IPS-18c (cell line): Measurements from ENCODE around the gene PRKACG.
"Not testable (repeated sequence)": the region's sequence is repeated elsewhere in the genome, so short reads cannot be mapped to it uniquely, and the experiment has no call there.

ENCODE experiments used
- H3K4me3 ChIP-seq: 2 replicates; pipeline ENCODE4 v1.7.0; 2013; ENCODE audit warnings: low read depth, mild to moderate bottlenecking, low read length, moderate library complexity; ENCODE audit not compliant: insufficient read depth
- H3K9me3 ChIP-seq: one replicate; pipeline ENCODE4 v1.6.1; 2013; ENCODE audit warnings: mild to moderate bottlenecking, low read length, moderate library complexity; ENCODE audit not compliant: control insufficient read depth, insufficient read depth

Gene PRKACG

DNA sequence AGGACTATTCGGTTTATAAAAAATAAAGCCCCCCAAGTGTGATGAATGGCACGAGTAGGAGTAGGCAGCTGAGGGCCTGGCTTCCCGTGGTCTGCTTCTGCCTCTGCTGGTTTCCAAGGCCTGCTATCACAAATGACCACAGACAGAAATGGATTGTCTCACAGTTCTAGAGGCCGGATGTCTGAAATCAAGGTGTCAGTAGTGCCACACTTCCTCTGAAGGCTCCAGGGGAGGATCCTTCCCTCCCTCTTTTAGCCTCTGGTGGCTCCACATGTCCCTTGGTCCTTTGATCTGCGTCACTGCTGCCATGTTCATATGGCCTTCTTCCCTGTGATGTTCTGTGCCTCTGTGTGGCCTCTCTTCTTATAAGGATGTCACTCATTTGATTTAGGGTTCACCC is 15.1 kb downstream of the PRKACG start:
- Histone ChIP-seq H3K9me3 (no peaks in the 10 kb centered on the region), H3K4me3 (no peak overlapping the region)

DNA sequence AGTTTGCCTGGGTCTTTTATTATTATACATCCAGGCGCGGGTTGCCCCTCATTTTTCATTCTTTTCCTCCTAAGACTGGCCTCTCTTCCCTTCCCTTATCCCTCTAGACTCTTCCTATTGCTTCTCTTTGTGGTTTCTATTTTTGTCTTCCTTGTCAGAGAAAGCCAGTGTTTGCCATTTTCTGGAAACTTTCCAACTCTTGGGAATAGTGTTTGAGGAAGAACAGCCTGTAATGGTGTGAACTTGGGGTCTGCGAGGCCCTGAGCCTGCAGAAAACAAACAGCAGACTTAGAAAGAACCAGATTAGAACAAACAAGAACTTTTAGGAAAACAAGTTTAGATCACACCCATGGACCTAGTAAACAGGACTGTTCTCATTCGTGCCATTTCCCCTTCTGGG is 15.5 kb downstream of the PRKACG start:
- H3K4me3 ChIP-seq, result no peak overlapping the region
- no peaks in the 10 kb centered on the region for H3K9me3 ChIP-seq

DNA sequence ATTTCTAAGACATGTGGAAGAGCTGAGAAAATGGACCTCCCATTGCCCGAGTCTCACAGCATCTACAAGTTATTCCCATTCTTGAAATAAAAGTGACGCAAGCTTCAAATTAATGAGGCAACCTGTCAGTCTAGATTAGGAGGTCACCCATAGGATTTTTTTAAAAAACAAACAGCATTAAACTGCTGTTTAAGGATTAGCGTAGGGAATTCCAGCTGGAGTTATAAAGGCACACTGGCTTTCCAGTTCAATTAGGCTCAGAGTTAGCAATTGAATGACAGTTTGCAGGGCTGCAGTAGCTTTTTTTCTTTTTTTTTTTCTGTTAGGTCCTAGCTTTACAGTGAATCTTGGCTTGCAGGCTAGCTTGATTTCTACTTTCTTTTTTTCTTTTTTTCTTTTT is 16.2 kb downstream of the PRKACG start:
- Histone ChIP-seq H3K9me3 (no peaks in the 10 kb centered on the region), H3K4me3 (no peak overlapping the region)

DNA sequence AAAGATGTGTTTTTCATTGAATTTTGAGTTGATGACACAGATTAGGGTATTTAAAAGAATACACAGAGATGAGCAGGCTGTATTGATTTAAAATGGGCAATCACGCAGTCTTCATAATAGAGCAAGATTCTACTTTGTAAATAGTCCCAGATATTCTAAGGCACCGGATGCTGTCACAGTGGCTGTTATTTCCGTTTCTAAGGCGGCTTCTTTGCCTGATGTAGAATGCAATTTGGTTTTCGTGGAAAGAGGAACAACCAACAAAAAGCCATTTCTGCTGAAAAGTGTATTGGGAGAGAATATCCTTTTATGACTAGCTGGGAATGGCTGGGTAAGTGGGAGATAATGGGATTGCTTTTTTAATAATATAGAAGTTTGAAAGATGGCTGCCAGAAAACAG is 17.5 kb downstream of the PRKACG start:
- Histone ChIP-seq H3K9me3 (no peaks in the 10 kb centered on the region), H3K4me3 (no peak overlapping the region)

DNA sequence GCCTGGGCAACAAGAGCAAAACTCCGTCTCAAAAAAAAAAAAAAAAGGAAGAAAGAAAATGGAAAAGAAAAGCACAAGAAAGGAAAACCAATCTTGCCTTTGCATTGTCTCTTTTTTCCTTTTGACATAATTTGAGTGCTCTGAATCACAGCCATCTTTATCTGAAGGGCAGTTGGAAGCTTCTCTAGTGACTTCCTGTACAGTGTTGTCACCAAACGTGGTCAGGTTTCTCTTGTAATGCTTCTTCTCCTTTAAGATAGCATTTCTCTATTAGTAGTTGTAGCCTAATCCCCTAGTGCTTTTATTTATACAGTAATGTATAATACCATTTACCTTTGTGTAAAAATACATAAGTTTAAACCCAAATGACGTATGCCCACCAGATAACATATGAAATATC is 18.1 kb downstream of the PRKACG start:
- Histone ChIP-seq H3K4me3 (no peak overlapping the region), H3K9me3 (no peaks in the 10 kb centered on the region)

DNA sequence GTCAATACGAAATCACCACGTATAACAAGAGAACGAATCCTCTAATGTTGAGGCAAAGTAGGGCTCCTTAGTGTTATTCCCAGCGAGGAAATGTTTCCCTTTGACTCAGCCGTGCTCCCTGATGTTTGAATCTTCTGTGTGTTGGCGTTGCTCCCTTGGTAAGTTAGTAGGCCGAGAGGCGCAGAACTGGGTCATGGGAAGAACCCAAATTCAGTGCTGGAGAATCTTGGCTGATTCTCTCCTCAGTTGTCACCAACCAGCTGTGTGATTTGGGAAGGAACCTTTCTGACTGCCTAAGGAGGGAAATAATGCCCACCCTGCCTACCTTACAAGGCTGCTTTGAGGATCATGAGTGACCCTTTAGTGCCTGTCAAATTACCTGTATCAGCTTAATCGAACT is 22.5 kb downstream of the PRKACG start:
- no peak overlapping the region for H3K4me3 ChIP-seq
- no peaks in the 10 kb centered on the region for H3K9me3 ChIP-seq

DNA sequence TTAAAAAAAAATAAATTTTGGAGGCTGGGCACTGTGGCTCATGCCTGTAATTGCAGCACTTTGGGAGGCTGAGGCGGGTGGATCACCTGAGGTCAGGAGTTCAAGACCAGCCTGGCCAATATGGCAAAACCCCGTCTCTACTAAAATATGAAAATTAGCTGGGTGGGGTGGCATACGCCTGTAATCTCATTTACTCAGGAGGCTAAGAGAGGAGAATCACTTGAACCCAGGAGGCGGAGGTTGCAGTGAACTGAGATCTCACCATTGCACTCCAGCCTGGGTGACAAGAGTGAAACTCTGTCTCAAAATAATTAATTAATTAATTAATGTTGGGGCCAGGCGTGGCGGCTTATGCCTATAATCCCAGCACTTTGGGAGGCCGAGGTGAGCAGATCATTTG is 27.0 kb downstream of the PRKACG start:
- H3K9me3 ChIP-seq, H3K4me3 ChIP-seq: not testable (repeated sequence)

DNA sequence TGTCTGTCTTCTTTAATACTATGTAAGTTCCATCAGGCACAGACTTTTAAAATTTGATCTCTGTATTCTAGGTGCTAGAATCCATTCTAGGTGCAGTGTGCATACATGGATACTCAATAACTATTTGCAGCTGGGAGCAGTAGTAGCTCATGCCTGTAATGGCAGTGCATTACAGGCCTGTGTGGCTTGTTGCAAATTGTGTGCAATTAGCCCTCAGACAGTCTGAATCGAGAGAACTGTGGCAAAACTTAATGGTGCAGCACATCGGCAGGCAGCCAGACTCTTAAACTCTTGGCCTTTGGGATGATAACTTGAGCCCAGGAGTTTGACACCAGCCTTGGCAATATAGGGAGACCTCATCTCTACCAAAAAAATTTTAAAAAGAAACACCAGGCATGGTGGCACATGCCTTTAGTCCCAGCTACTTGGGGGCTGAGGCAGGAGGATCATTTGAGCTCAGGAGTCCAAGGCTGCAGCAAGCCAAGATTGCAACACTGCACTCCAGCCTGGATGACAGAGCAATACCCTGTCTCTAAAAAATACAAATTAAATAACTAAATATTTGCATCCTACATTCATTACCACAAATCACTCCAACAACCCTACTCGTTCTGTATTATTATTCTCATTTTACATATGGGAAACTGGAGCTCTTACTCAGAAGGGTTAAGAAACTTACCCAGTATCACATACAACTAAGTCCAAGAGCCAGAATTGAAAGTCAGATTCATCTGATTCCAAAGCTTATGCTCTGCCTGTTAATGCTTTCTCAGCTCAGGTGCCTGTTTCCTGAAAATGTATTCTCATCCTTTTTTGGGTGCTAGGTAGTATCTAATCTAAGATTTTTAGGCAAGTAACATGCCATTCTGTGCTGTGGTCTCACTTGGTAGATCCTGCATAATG is 30.1 kb downstream of the PRKACG start:
- no peak overlapping the region for H3K4me3 ChIP-seq
- H3K9me3 ChIP-seq, result no peaks in the 10 kb centered on the region

DNA sequence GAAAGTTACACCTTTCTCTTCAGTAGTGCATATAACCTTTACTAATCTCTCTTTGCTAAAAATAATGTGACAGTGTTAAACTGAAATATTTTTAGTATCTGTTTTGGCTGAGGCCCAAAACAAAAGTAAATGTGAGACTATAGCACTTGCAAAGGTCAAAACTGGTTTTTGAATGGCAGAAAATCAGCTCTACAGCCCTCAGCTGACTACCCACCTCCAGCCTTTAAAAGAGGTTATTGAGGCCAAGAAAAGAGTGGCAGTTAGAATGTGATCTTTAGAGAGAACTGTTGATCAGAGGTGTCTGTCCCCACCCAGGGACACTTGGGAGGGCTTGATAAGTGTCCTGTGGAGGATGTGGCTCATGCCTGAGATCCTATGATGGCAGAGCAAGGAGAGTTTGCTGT is 30.9 kb downstream of the PRKACG start:
- Histone ChIP-seq H3K4me3 (no peak overlapping the region), H3K9me3 (no peaks in the 10 kb centered on the region)

DNA sequence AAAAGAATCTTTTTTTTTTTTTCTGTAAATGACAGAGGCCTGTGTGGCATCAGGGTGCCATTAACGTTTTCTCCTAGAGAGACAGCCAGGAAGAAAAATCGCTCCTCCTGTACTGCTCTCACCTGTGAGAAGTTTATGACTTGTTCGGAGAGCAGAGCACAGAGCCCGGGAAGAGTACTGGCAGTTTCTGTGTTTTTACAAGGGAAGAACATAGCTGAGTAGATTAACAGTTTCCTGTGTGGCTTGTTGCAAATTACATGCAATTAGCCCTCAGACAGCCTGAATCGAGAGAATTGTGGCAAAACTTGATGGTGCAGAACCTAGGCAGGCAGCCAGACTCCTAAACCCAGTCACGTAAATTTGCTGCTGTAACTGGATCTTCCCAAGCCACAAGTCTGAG is 32.1 kb downstream of the PRKACG start:
- Histone ChIP-seq H3K9me3 (no peaks in the 10 kb centered on the region), H3K4me3 (no peak overlapping the region)

DNA sequence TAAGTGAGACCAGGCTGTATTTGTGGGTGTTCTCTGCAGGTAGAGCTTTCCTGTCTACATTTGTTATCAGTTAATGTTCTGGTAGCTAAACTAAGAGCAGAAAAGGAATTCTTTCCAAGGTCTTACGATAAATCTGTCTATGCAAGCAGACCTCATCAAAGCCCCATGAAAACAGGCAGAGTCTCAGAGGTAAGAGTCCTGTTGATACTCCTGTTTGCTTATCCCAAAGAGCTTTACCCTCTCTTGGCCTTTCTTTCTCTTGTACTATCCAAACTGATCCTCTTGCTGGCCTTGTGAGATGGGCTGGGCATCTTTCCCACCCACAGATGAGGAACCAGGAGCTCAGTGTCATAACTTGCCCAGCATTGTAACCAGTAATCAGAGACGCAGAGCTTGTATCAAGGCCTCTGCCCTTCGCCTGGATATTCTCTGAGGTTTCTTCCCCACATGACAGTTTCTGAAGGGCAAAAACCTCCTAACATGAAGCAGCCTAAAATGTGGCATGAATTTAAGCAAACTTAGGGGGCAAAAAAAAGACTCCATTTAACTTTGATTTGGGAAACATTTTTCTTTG is 33.5 kb downstream of the PRKACG start:
- H3K4me3 ChIP-seq, result no peak overlapping the region
- no peaks in the 10 kb centered on the region for H3K9me3 ChIP-seq

DNA sequence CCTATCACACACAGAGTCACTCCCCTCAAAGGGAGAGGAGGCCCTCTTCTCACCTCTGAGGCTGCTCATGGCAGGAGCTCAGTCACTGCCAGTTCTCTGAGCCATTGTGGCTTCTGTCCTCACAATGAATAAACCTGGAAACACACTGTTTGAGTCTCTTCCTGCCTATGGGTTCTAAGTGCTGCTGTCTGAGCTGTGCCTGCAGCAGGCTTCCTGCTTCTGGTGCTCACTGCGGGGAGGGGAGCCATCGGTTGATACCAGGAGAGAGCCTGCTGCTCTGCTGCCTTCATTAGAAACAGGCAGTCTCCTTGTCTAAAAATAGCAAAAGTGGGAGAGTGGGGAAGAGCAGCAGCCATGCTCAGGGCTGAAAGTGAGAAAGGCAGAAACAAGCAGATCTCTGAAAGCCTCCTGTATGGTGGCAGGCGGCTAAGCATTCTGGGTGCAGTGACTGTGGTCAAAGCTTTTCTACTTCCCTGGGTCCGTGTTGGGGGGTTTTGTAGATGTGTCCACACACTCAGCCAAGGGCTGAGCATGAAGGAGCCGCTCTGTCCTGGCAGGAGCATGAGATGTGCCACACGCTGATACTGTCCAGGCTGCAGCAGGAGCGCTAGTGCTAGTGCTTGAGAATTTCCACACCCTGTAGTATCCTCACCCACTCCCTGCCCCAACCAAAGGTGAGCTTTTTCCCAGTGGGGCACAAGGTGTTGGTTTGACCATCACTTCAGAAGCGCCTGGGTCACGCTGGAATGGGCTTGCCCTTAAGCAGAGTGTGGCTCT is 34.2 kb downstream of the PRKACG start:
- Histone ChIP-seq H3K9me3 (no peaks in the 10 kb centered on the region), H3K4me3 (no peak overlapping the region)

DNA sequence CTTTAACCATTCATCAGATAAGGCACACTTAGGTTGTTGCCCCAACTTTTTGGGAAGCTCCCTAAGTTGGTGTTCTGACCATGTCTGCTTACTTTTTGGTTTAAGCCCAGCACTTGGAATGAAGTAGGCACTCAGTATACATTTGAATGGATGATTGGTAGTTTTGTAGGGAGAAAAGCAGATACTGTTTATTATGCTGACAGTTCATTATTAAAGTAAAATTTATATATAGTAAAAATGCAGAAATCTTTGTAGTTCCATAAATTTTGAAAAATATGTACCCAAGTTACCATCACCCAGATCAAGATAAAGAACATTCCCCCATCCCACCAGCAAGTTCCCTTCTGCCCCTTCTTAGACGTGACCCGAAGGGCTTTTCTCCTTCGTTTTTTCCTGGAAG is 35.4 kb downstream of the PRKACG start:
- H3K4me3 ChIP-seq, result no peak overlapping the region
- no peaks in the 10 kb centered on the region for H3K9me3 ChIP-seq

DNA sequence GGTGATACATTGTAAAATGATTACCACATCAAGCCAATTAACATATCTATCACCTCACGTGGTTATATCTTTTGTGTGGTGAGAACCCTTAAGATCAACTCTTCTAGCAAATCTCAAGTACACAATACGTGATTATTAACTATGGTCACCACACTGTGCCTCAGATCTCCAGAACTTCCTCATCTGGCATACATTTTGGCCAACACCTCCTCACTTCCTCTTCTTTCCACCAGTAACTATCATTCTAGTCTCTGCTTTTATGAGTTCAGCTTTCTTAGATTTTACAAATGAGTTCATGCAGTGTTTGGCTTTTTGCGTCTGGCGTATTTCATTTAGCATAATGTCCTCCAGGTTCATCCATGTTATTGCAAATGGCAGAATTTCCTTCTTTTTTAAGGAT is 35.8 kb downstream of the PRKACG start:
- no peaks in the 10 kb centered on the region for H3K9me3 ChIP-seq
- H3K4me3 ChIP-seq, result no peak overlapping the region

DNA sequence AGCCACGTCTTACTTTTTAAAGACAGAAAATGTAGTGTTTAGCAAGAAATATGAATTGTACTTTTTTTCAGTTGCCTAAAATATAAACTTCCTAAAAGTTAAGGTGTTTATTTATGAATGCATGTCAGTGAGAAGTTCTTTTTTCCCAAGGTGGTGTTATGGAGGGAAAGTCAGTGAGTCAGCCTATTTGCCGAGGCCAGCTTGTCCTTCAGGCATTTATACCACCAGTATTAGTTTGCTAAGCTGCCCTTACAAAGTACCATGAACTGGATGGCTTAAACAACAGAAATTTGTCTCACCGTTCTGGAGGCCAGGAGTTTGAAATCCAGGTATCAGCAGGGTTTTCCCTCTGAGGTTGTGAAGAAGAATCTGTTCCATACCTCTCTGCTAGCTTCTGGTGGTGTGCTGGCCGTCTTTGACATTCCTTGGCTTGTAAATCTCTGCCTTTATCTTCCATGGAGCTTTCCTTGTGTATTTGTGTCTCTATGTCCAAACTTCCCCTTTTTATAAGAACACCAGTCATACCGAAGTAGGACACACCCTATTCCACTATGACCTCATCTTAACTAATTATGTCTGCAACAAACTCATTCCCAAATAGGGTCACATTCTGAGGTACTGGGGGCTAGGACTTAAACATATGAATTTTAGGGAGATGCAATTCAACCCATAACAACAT is 38.4 kb downstream of the PRKACG start:
- no peaks in the 10 kb centered on the region for H3K9me3 ChIP-seq
- no peak overlapping the region for H3K4me3 ChIP-seq

DNA sequence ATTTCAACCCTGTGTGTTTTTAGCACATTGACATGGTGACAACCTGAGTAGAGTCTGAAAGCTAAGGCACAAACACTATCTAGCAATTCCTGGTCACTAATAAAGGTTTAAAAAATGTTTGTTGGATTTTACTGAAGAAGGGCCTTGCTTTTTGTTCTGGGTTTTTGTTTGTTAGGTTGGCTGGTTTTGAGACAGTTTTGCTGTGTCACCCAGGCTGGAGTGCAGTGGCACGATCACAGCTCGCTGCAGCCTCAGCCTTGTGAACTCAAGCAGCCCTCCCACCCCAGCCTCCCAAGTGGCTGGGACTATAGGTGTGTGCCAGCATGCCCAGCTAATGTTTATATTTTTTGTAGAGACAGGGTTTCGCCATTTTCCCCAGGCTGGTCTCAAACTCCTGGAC is 39.0 kb downstream of the PRKACG start:
- no peak overlapping the region for H3K4me3 ChIP-seq
- H3K9me3 ChIP-seq, result no peaks in the 10 kb centered on the region

DNA sequence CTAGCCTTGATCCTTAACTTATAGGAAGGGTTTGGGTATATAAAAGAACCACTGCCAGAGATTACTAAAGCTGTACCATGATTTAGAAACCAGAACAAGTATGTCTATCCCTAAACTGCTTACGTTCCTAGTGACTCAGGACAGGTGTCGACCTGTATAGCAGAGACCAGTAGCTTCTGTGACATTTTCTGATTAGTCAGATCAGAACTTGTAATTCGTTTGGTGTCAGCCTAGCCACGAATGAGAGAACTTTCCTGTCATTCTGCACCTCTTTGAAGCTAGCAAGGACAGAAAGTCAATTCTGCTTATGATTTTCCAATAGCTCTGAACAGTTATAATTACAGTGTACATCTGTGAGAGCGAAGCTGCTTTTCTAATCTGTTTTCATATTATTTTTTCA is 39.5 kb downstream of the PRKACG start:
- H3K9me3 ChIP-seq, result no peaks in the 10 kb centered on the region
- H3K4me3 ChIP-seq, result no peak overlapping the region

DNA sequence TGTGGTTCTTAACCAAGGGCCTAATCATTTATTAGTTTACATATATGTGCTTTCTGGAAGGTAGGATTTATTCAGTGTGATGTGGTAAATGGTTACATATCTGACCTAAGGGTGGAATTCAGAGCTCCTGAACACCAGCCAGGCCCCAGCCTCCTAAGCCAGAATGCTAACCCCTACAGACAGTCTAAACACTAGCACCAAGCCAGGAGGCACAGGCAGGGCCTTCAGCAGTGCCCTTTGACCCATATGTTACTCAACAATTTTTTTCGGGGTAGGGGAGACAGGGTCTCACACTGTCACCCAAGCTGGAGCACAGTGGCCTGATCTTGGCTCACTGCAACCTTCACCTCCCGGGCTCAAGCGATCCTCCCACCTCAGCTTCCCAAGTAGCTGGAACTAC is 40.3 kb downstream of the PRKACG start:
- no peak overlapping the region for H3K4me3 ChIP-seq

More for the DNA sequence above, 40.3 kb downstream of the PRKACG start:
- H3K9me3 ChIP-seq, result no peaks in the 10 kb centered on the region
